ENCODE measurements around the gene AJUBA. TPM values are rescaled to one million over a fixed set of nuclear protein-coding genes. Genes with fewer than 3 reads are reported as not detected.

Gene AJUBA
- polyA plus RNA-seq, 2 donors: 16.5 to 19.7 TPM

DNA sequence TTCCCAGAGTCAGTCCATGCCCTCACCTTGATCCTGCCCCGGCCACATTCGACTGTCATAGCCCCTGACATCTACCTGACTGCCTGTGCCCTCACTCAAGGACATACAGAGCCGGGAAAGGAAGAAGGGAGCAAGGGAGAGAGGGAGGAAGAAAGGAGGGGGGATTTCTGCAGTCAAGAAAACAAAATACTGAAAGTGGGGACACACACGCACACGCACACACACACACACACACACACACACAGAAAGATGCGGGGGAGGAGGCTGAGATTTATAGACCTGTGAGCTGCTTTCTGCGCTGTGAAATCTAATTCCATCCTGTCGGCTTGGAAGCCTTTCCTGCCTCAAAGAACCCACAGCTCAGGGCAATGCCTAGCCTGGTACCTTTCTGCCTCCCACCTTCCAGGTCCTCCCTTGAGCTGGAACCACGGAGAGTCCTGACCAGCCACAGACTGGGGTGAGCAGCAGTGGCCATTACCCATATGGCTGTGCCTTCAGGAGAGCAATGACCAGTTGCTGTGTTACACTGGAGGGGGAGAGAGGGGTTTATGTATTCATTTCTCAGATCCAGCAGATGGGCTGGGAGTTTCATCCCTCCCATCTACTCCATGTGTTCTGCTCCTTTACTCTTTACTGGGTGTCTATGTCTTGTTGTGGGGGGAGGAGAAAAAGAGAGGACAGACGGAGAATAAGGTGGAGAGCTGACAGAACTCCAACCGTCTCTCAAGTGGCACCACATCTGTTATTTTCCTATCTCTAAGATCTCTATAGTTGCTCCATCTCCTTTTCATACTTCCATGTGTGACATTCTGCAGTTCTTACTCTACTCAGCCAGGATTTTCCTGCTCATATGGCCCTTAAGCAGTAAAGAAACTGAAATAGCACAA lies 14.7 kb upstream of the AJUBA start:
- H3K4me3 ChIP-seq (ENCODE audit: low read depth in 1 of 2, low read length in 2 of 2): no peak overlapping the region
- WGBS, 2 donors: 79% methylated on average over 10 to 11 of the region's 11 CpGs
- H3K27ac ChIP-seq (ENCODE audit: low read depth in 2 of 2, low read length in 1 of 2): no peak overlapping the region
- no peaks in the 10 kb centered on the region for H3K9me3 ChIP-seq (ENCODE audit: control insufficient read depth in 2 of 2, insufficient read depth in 1 of 2, low read depth in 1 of 2, low read length in 1 of 2)
- no peaks in the 10 kb centered on the region for H3K36me3 ChIP-seq (ENCODE audit: control insufficient read depth in 2 of 2, insufficient read depth in 2 of 2, low read length in 1 of 2)
- H3K27me3 ChIP-seq (ENCODE audit: control insufficient read depth in 1 of 2, insufficient read depth in 2 of 2, low read length in 2 of 2): no peaks in the 10 kb centered on the region
- no peaks in the 10 kb centered on the region for H3K4me1 ChIP-seq (ENCODE audit: control insufficient read depth in 2 of 2, insufficient read depth in 2 of 2, low read length in 1 of 2)

DNA sequence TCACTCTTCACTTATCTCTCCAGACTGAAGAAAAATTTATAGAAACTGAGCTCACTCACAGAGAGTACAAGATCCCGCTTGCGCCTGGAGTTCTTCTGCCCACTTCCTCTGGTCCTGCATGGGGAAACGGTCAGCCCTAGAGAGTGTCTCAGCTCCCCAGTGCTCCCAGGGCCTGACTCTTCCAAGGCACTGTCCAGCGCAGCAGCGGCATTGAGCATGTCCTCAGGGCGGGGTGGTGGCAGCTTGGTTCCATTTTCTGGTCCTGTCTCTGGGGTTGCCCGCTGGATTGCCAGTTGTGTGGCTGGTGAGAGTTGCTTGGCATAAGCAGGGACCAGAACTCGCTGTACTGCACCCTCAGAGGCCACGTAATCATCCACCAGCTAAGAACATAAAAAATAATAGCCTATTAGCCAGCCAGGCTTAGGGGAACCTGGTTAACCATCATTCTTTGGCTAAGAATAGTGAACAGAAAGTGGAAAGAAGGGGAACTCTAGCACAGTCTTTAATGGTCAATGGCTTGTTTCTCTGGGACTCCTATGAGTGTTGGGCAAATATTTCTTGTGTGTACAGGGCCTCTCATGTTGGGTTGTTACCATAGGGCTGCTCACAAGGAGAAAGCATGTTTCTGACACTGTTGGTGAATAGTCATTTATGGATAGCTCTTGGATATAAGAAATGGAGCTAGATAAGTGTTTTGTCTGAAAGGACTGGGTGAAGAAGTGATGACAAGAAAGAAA lies 13.7 kb upstream of the AJUBA start:
- no peaks in the 10 kb centered on the region for H3K4me1 ChIP-seq (ENCODE audit: control insufficient read depth in 2 of 2, insufficient read depth in 2 of 2, low read length in 1 of 2)
- H3K9me3 ChIP-seq (ENCODE audit: control insufficient read depth in 2 of 2, insufficient read depth in 1 of 2, low read depth in 1 of 2, low read length in 1 of 2): no peaks in the 10 kb centered on the region
- no peaks in the 10 kb centered on the region for H3K36me3 ChIP-seq (ENCODE audit: control insufficient read depth in 2 of 2, insufficient read depth in 2 of 2, low read length in 1 of 2)
- WGBS, 2 donors: 89% methylated on average over 9 of the region's 9 CpGs
- no peak overlapping the region for H3K27ac ChIP-seq (ENCODE audit: low read depth in 2 of 2, low read length in 1 of 2)
- H3K27me3 ChIP-seq (ENCODE audit: control insufficient read depth in 1 of 2, insufficient read depth in 2 of 2, low read length in 2 of 2): no peaks in the 10 kb centered on the region
- H3K4me3 ChIP-seq (ENCODE audit: low read depth in 1 of 2, low read length in 2 of 2): no peak overlapping the region

DNA sequence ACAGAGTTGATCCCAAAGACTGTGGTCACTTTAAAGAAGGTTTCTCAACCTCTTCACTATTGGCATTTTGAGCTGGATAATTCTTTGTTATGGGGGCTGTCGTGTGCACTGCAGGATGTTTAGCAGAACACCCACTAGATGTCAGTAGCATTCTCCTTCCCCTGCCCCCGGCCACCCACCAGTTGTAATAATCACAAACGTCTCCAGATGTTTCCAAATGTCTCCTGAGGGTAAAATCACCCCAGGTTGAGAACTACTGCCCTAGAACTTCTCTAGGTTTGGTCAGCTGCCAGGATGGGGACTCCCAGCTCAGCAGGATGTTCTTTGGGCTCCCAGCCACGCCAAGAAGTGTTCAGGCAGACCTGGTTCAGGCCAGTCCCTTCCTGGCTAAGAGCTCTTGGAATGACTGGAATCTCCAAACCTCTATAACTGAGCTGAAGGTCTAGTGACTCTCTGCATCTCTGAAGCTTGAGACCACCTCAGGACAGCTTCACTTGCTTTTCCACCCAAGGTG lies 12.5 kb upstream of the AJUBA start:
- no peak overlapping the region for H3K27ac ChIP-seq (ENCODE audit: low read depth in 2 of 2, low read length in 1 of 2)
- WGBS, 2 donors: 6 to 20% methylated on average over 4 of the region's 4 CpGs
- H3K27me3 ChIP-seq (ENCODE audit: control insufficient read depth in 1 of 2, insufficient read depth in 2 of 2, low read length in 2 of 2): no peaks in the 10 kb centered on the region
- H3K4me3 ChIP-seq (ENCODE audit: low read depth in 1 of 2, low read length in 2 of 2): no peak overlapping the region
- no peaks in the 10 kb centered on the region for H3K36me3 ChIP-seq (ENCODE audit: control insufficient read depth in 2 of 2, insufficient read depth in 2 of 2, low read length in 1 of 2)
- H3K4me1 ChIP-seq (ENCODE audit: control insufficient read depth in 2 of 2, insufficient read depth in 2 of 2, low read length in 1 of 2): no peaks in the 10 kb centered on the region
- H3K9me3 ChIP-seq (ENCODE audit: control insufficient read depth in 2 of 2, insufficient read depth in 1 of 2, low read depth in 1 of 2, low read length in 1 of 2): no peaks in the 10 kb centered on the region

DNA sequence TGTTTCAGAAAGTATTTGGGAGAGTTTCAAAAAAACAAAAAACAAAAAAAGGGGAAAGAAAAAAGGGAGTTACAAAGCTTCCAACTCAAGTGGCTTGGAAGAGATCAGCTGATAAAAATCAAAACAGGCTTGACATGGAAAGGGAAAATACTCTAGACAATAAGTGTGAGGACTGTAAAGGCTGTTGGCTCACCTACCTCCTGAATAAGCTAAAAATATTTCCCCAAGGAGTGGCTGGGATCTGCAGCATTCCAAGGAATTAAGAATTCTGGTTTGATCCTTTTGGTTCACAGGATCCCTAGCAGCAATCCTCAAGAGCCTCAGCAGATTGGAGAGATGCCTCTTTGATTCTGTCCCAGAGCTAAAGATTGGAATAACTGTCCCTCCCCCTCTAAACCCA lies 11.2 kb upstream of the AJUBA start:
- Histone ChIP-seq H3K4me1 (ENCODE audit: control insufficient read depth in 2 of 2, insufficient read depth in 2 of 2, low read length in 1 of 2) (no peaks in the 10 kb centered on the region), H3K27ac (ENCODE audit: low read depth in 2 of 2, low read length in 1 of 2) (no peak overlapping the region), H3K9me3 (ENCODE audit: control insufficient read depth in 2 of 2, insufficient read depth in 1 of 2, low read depth in 1 of 2, low read length in 1 of 2) (no peaks in the 10 kb centered on the region), H3K36me3 (ENCODE audit: control insufficient read depth in 2 of 2, insufficient read depth in 2 of 2, low read length in 1 of 2) (no peaks in the 10 kb centered on the region), H3K27me3 (ENCODE audit: control insufficient read depth in 1 of 2, insufficient read depth in 2 of 2, low read length in 2 of 2) (no peaks in the 10 kb centered on the region), H3K4me3 (ENCODE audit: low read depth in 1 of 2, low read length in 2 of 2) (no peak overlapping the region)

DNA sequence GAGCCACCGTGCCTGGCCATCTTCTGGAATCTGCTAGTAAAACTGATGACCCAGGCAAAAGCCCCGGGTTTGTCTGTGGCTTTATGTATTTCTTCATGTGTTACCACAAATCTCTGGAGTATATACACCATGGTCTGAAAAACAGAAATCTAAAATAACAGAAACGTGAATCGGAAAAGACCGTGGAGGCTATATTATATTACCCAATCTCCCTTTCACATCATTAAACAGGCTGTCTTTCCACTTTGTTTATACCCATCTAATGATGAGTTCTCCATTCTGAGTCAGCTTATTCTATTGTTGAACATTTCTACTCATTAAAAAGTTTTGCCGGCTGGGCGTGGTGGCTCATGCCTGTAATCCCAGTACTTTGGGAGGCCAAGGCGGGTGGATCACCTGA lies 9.5 kb upstream of the AJUBA start:
- WGBS, 2 donors: 84 to 87% methylated on average over 8 of the region's 8 CpGs
- H3K27ac ChIP-seq (ENCODE audit: low read depth in 2 of 2, low read length in 1 of 2): no peak overlapping the region

DNA sequence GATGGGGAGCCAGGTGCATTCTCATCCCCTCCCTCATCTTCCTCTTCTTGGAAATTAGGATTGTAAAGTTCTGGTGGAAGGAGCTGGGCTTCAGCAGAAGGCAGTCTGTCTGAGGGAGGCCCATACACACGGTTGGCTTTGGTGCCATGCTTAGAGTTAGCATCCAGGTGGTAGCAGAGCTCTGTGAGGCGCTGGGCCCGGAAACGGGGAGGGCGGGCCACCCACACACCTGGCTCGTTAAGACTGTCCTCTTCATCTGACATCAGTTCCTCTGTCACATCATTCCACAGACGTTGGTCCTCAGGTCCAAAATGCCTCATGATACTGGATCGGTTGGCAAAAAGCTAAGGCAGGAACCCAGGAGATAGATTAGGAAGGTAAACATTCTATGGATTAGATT lies 4.9 kb upstream of the AJUBA start:
- Histone ChIP-seq H3K4me3 (ENCODE audit: low read depth in 1 of 2, low read length in 2 of 2) (no peak overlapping the region), H3K27ac (ENCODE audit: low read depth in 2 of 2, low read length in 1 of 2) (no peak overlapping the region), H3K36me3 (ENCODE audit: control insufficient read depth in 2 of 2, insufficient read depth in 2 of 2, low read length in 1 of 2) (no peaks in the 10 kb centered on the region), H3K9me3 (ENCODE audit: control insufficient read depth in 2 of 2, insufficient read depth in 1 of 2, low read depth in 1 of 2, low read length in 1 of 2) (no peaks in the 10 kb centered on the region), H3K27me3 (ENCODE audit: control insufficient read depth in 1 of 2, insufficient read depth in 2 of 2, low read length in 2 of 2) (no peaks in the 10 kb centered on the region), H3K4me1 (ENCODE audit: control insufficient read depth in 2 of 2, insufficient read depth in 2 of 2, low read length in 1 of 2) (no peaks in the 10 kb centered on the region)
- 77 to 79% methylated on average over 8 of the region's 8 CpGs for WGBS, 2 donors

More for the DNA sequence above, 9.5 kb upstream of the AJUBA start:
- Histone ChIP-seq H3K9me3 (ENCODE audit: control insufficient read depth in 2 of 2, insufficient read depth in 1 of 2, low read depth in 1 of 2, low read length in 1 of 2) (no peaks in the 10 kb centered on the region), H3K4me3 (ENCODE audit: low read depth in 1 of 2, low read length in 2 of 2) (no peak overlapping the region), H3K27me3 (ENCODE audit: control insufficient read depth in 1 of 2, insufficient read depth in 2 of 2, low read length in 2 of 2) (no peaks in the 10 kb centered on the region), H3K36me3 (ENCODE audit: control insufficient read depth in 2 of 2, insufficient read depth in 2 of 2, low read length in 1 of 2) (no peaks in the 10 kb centered on the region), H3K4me1 (ENCODE audit: control insufficient read depth in 2 of 2, insufficient read depth in 2 of 2, low read length in 1 of 2) (no peaks in the 10 kb centered on the region)

DNA sequence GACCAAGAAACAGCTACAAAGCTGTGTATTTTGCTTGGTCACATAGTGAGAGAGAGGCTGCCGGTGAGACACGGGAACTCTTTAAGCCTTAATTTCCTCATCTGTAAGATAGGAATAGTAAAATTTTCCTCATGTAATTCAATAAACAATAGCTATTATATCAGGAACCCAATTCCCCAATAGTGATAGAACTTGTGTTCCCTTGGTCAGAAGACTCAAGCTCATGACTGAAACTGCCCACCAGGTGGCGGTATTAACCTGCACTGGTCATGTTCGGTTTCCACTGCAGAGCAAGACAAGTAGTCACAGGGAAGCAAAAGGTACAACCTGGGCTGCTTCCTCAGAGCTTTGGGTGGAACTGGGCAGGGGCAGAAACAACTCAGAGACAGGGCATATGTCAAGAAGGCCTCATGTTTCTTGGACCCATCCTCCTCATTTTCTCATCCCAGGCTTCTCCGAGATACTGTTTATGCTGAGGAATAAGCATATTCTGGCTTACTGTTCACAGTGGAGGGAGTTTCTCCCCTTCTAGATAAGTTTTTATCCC lies 4.2 kb upstream of the AJUBA start:
- Histone ChIP-seq H3K9me3 (ENCODE audit: control insufficient read depth in 2 of 2, insufficient read depth in 1 of 2, low read depth in 1 of 2, low read length in 1 of 2) (no peaks in the 10 kb centered on the region), H3K4me1 (ENCODE audit: control insufficient read depth in 2 of 2, insufficient read depth in 2 of 2, low read length in 1 of 2) (no peaks in the 10 kb centered on the region), H3K4me3 (ENCODE audit: low read depth in 1 of 2, low read length in 2 of 2) (no peak overlapping the region), H3K27me3 (ENCODE audit: control insufficient read depth in 1 of 2, insufficient read depth in 2 of 2, low read length in 2 of 2) (no peaks in the 10 kb centered on the region), H3K27ac (ENCODE audit: low read depth in 2 of 2, low read length in 1 of 2) (no peak overlapping the region), H3K36me3 (ENCODE audit: control insufficient read depth in 2 of 2, insufficient read depth in 2 of 2, low read length in 1 of 2) (no peaks in the 10 kb centered on the region)
- WGBS, 2 donors: 18 to 21% methylated on average over 5 of the region's 5 CpGs

DNA sequence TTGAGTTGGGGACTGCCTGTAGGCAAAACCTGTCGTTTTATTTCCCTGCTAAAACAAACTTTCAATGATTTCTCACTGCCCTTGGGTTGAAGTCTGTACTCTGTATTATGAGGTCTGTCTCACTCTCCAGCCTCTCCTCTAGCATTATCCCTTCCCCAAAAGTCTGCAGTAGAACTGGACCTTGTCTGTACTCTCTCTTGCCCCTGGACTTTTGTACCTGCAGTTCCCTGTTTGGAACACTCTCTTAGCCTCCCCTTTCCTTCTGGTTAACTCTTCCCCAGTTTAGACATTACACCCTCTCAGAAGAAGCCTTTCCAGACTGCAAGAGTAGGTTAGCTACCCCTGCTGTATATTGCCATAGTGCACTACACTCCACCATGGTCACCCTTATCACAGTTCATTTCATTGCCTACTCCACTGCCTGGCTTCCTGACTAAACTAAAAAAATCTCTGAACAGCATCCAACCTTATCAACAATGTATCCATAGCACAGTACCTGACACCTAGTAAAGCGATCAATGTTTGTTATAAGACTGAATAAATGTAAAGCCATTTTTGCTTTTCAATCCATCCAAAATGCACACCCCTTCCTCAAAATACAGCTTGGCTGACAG lies 3.6 kb upstream of the AJUBA start:
- WGBS, 2 donors: 41 to 57% methylated on average over 2 of the region's 2 CpGs
- Histone ChIP-seq H3K27me3 (ENCODE audit: control insufficient read depth in 1 of 2, insufficient read depth in 2 of 2, low read length in 2 of 2) (no peaks in the 10 kb centered on the region), H3K4me3 (ENCODE audit: low read depth in 1 of 2, low read length in 2 of 2) (no peak overlapping the region)

DNA sequence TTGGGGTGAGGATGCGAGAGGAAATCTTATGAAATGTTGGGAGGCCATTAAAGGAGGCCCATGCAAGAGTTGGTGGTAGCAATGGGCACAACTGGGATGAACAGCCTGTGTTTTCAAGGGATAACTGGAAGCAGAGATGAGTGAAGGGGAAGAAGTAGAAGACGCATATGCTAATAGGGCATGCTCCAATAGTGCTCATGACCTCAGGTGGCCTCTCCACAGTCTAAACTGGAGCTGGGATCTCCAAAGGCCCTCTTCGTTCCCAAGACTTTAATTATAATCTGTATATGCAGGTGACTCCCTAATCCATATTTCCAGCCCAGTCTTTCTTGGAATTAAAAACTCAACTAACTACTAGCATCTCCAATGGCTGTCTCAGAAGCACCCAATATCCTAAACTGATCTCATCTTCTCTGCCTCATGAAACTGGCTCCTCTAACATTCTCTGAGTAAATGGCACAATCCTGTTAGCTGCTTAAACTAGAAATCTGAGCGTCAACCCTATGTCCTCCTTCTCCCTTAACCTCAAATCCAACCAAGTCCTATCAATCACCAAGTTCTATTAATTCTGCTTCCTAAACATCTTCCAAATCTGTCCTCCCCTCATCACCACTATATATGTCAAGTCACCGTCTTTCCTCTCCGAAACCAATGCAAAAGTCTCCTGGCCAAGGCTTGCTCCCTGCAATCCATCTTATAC lies 2.8 kb upstream of the AJUBA start:
- Histone ChIP-seq H3K4me3 (ENCODE audit: low read depth in 1 of 2, low read length in 2 of 2) (no peak overlapping the region), H3K9me3 (ENCODE audit: control insufficient read depth in 2 of 2, insufficient read depth in 1 of 2, low read depth in 1 of 2, low read length in 1 of 2) (no peaks in the 10 kb centered on the region), H3K36me3 (ENCODE audit: control insufficient read depth in 2 of 2, insufficient read depth in 2 of 2, low read length in 1 of 2) (no peaks in the 10 kb centered on the region), H3K27ac (ENCODE audit: low read depth in 2 of 2, low read length in 1 of 2) (no peak overlapping the region), H3K4me1 (ENCODE audit: control insufficient read depth in 2 of 2, insufficient read depth in 2 of 2, low read length in 1 of 2) (no peaks in the 10 kb centered on the region), H3K27me3 (ENCODE audit: control insufficient read depth in 1 of 2, insufficient read depth in 2 of 2, low read length in 2 of 2) (no peaks in the 10 kb centered on the region)
- 88 to 91% methylated on average over 6 of the region's 6 CpGs for WGBS, 2 donors

More for the DNA sequence above, 3.6 kb upstream of the AJUBA start:
- H3K9me3 ChIP-seq (ENCODE audit: control insufficient read depth in 2 of 2, insufficient read depth in 1 of 2, low read depth in 1 of 2, low read length in 1 of 2): no peaks in the 10 kb centered on the region
- no peaks in the 10 kb centered on the region for H3K36me3 ChIP-seq (ENCODE audit: control insufficient read depth in 2 of 2, insufficient read depth in 2 of 2, low read length in 1 of 2)
- H3K27ac ChIP-seq (ENCODE audit: low read depth in 2 of 2, low read length in 1 of 2): no peak overlapping the region
- H3K4me1 ChIP-seq (ENCODE audit: control insufficient read depth in 2 of 2, insufficient read depth in 2 of 2, low read length in 1 of 2): no peaks in the 10 kb centered on the region
